Urinary bladder (tissue), 4 donors: ENCODE measurements around the gene THOC6. TPM values are rescaled to one million over a fixed set of nuclear protein-coding genes. Genes with fewer than 3 reads are reported as not detected.

Source experiments
- DNase-seq: peaks from one replicate; pipeline ENCODE4 v3.0.0-alpha.2; 2015; ENCODE audit errors: extremely low spot score
- H3K27ac ChIP-seq: one replicate; pipeline ENCODE4 v1.5.1; 2013; ENCODE audit warnings: low read depth, mild to moderate bottlenecking, moderate library complexity
- H3K36me3 ChIP-seq: one replicate; pipeline ENCODE4 v1.6.1; 2013; ENCODE audit warnings: mild to moderate bottlenecking, moderate library complexity; ENCODE audit not compliant: insufficient read depth
- H3K4me1 ChIP-seq: one replicate; pipeline ENCODE4 v1.6.1; 2013; ENCODE audit warnings: mild to moderate bottlenecking, moderate library complexity; ENCODE audit not compliant: insufficient read depth
- H3K4me3 ChIP-seq: one replicate; pipeline ENCODE4 v1.5.1; 2013; ENCODE audit warnings: low read depth, low read length
- WGBS: extraction: QIAGEN DNeasy Blood & Tissue Kit; methylation state at CpG from one replicate; pipeline ENCODE4 v1.1.7; 2013; 5-methylcytosine and 5-hydroxymethylcytosine counted together
- polyA plus RNA-seq: library from polyadenylated mRNA; stranded (reverse); fragments of 200-250 nt; gene quantifications from one replicate; pipeline ENCODE4 v1.2.3, GENCODE V29; 2013
- total RNA-seq: library from RNA; depleted of rRNA; stranded (reverse); fragments of >200 nt; gene quantifications from one replicate; pipeline ENCODE4 v1.2.3, GENCODE V29; 2014
- donor health status: healthy with polysubstance abuse.
- donor health status: healthy.

The THOC6 gene
- total and polyA plus RNA-seq, 2 donors: 9.8 to 22.8 TPM

- 94% methylated on average over 18 of the region's 18 CpGs for WGBS
- Histone ChIP-seq H3K27ac (no peak overlapping the region), H3K4me3 (no peak overlapping the region), H3K4me1 (peaks cover 2% of the 10 kb centered on the region), H3K36me3 (no peaks in the 10 kb centered on the region)
- no peak for DNase-seq
Measured at GRCh38 chr16:3025032-3026002, 1.5 kb downstream of the THOC6 start.

DNA sequence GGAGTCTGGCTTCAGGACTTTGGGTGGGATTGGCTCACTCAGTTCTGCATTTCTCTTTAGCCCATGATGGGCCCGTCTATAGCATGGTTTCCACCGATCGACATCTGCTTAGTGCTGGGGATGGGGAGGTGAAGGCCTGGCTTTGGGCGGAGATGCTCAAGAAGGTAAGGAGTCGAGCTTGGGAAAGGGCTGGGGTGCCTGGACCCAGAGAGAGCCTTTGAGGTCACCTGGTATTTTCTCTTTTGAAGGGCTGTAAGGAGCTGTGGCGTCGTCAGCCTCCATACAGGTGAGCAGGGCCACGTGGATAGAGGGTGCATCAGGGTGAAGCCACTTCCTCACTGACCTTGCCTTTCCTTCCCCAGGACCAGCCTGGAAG, 2.2 kb downstream of the THOC6 start:
- no peaks in the 10 kb centered on the region for H3K36me3 ChIP-seq
- no peak for DNase-seq
- no peak overlapping the region for H3K4me3 ChIP-seq
- WGBS: 95% methylated on average over 8 of the region's 8 CpGs
- peaks cover 2% of the 10 kb centered on the region for H3K4me1 ChIP-seq
- no peak overlapping the region for H3K27ac ChIP-seq

GRCh38 chr16:3026609-3027488, 3.0 kb downstream of the THOC6 start:
- DNase-seq: no peak
- H3K4me1 ChIP-seq: peaks cover 2% of the 10 kb centered on the region
- H3K4me3 ChIP-seq: no peak overlapping the region
- WGBS: 93% methylated on average over 24 of the region's 24 CpGs
- no peaks in the 10 kb centered on the region for H3K36me3 ChIP-seq
- H3K27ac ChIP-seq: no peak overlapping the region

GRCh38 chr16:3027489-3027795, 3.6 kb downstream of the THOC6 start:
- 91% methylated on average over 8 of the region's 8 CpGs for WGBS
- DNase-seq: no peak
- H3K4me1 ChIP-seq: no peaks in the 10 kb centered on the region
- no peak overlapping the region for H3K27ac ChIP-seq
- H3K36me3 ChIP-seq: no peaks in the 10 kb centered on the region
- no peak overlapping the region for H3K4me3 ChIP-seq

GRCh38 chr16:3027983-3028715, 4.3 kb downstream of the THOC6 start:
- Histone ChIP-seq H3K36me3 (no peaks in the 10 kb centered on the region), H3K4me3 (no peak overlapping the region), H3K27ac (no peak overlapping the region), H3K4me1 (no peaks in the 10 kb centered on the region)
- DNase-seq: no peak
- WGBS: 13% methylated on average over 58 of the region's 58 CpGs

GRCh38 chr16:3028716-3029319, 5.0 kb downstream of the THOC6 start:
- Histone ChIP-seq H3K36me3 (no peaks in the 10 kb centered on the region), H3K4me3 (no peak overlapping the region), H3K27ac (no peak overlapping the region), H3K4me1 (no peaks in the 10 kb centered on the region)
- 25% methylated on average over 15 of the region's 15 CpGs for WGBS
- DNase-seq: no peak

DNA sequence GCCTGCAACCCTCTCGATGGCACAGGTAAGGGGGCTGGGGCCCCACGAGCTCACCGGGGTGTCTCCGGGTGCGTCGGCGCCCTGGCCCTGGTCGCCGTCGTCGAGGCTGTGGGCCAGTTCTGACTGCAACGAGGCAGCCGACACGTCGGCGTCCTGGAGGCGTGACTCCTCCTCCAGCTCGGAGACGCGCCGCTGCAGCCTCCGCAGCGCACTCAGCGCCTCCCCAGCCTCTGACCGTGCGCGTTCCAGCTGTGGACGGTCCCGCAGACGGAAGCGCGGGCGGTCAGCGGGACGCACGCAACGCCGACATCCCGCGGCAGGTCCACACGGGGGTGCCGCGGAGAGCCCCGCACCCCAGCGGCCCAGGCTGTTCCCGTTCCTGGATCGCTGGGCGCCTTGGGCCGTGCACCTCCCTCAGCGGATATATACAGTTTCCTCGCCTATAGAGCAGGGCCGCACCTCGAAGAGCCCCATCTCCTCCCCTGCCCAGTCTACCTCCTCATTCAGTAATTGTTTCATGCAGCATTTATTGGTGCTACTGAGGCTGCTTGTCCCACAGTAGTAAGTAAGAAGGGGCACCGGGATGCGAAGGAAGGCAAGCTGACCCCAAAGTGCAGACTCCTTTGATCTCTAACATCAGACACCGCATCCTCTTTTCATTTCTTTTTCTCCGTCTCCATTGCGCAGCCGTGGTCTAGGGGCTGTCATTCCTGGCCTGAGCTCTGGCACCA, 5.8 kb downstream of the THOC6 start:
- H3K27ac ChIP-seq: no peak overlapping the region
- no peak overlapping the region for H3K4me3 ChIP-seq

GRCh38 chr16:3030222-3031212, 6.7 kb downstream of the THOC6 start:
- Histone ChIP-seq H3K4me1 (no peaks in the 10 kb centered on the region), H3K4me3 (no peak overlapping the region), H3K36me3 (no peaks in the 10 kb centered on the region), H3K27ac (no peak overlapping the region)
- 75% methylated on average over 33 of the region's 33 CpGs for WGBS
- no peak for DNase-seq

More for the DNA sequence above, 5.8 kb downstream of the THOC6 start:
- Histone ChIP-seq H3K4me1 (no peaks in the 10 kb centered on the region), H3K36me3 (no peaks in the 10 kb centered on the region)
- DNase-seq: no peak
- WGBS: 10% methylated on average over 59 of the region's 59 CpGs

DNA sequence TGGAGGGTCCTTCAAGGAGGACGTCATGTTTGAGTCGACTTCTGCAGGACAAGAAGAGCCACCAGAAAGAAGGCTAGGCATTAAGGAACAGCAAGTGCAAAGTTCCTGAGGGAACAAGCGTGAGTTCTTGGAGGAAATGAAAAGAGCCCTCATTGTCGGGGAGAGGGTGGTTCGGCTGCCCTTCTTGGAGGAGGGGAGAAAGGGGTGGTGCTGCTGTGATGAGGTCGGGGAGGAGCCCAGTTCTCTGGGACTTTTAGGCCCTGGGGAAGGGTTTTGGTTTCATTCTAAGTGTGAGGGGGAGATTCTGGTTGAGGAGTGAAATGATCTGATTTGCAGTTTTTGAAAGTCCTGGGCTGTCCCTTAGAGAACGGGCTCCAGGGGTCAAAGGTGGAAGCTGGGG, 8.8 kb downstream of the THOC6 start:
- Histone ChIP-seq H3K27ac (no peak overlapping the region), H3K4me3 (no peak overlapping the region), H3K4me1 (no peaks in the 10 kb centered on the region), H3K36me3 (no peaks in the 10 kb centered on the region)
- 34% methylated on average over 7 of the region's 7 CpGs for WGBS
- no peak for DNase-seq

DNA sequence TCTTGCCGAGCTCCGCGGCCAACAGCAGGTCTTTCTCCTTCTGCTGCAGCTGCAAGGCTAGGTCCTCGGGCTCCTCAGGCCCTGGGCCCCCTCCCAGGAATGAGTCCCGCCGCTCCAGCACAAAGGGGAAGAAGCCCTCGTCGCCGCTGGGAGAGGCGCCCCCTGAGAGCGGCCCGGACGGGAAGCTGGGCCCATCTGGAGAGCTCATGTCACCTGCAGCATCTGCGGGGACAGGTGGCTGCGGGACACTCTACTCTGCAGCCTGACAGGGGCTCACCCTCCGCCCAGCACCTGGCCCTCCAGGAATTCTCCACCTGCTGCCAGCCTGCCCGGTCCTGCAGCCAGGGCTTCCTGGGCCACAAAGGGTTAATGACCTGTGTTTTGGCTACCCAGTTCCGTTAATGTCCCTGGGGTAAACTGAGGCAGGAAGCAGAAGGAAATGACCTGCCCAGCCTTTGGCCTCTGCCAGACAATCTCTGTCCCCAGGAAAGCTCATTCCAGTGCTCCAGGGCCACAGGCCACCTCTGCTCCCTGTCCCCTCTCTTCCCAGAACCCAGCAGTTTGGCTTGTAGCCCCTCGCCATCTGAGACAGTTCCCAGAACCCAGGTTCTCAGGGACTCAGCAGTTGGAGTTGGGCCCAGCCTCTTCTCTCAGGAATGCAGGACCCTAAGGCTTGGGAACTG, 11.6 kb downstream of the THOC6 start:
- H3K27ac ChIP-seq: no peak overlapping the region
- no peak for DNase-seq
- H3K4me1 ChIP-seq: no peaks in the 10 kb centered on the region
- H3K36me3 ChIP-seq: no peaks in the 10 kb centered on the region
- H3K4me3 ChIP-seq: no peak overlapping the region
- WGBS: 41% methylated on average over 19 of the region's 19 CpGs

DNA sequence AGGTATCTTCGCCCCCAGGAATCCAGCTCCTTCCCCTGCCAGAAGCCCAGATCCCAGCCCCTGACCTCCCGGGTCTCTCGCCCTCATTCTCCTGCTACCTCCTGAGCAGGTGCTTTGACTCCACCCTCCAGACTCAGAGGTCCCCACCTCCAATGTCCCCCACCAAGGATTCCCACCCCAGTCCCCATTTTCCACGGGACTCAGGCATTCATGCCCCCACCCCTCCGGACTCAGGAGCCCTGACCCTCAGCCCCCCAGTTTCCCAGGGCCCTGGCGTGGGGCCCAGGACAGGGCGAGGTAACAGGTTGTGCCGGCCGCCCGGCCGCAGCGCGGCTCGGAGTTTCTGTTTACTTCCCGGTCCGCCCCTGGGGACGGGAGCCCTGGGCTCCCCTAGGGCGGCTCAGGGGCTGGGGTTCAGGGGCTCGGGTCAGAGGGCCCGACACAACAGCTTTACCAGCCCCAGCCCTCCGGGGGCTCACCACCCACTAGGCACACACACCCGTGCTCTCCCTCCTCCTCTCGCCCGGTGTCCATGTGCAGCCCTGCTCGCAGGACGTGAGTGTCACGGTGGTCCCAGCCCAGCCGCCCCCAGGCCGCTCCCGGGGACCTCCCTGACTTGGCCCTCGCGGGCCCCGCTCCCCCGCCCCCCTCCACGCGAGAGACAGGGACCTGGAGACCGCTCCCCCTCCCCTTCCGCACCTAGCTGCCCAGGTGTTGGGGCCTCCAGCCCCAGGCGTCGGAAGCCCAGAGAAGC, 12.3 kb downstream of the THOC6 start:
- peak overlapping the region; percentile 37 for H3K4me3 ChIP-seq
- no peak for DNase-seq
- WGBS: 2% methylated on average over 40 of the region's 40 CpGs

More for the DNA sequence above, 12.3 kb downstream of the THOC6 start:
- peak overlapping the region; percentile 40 for H3K27ac ChIP-seq
- H3K36me3 ChIP-seq: no peaks in the 10 kb centered on the region
- no peaks in the 10 kb centered on the region for H3K4me1 ChIP-seq
